ENCODE data around the gene SOST. TPM values are rescaled to one million over a fixed set of nuclear protein-coding genes. Genes with fewer than 3 reads are reported as not detected.
A peak's percentile ranks its signal among the peaks of the same experiment; 100 is the strongest.
"Not testable (repeated sequence)": the region's sequence is repeated elsewhere in the genome, so short reads cannot be mapped to it uniquely, and the experiment has no call there.

The SOST gene
- total RNA-seq, 3 donors from 2014 or later: not detected

- Histone ChIP-seq H3K36me3 (ENCODE audit: low read depth) (no peaks in the 10 kb centered on the region), H3K4me3 (no peak overlapping the region), H3K9me3 (no peaks in the 10 kb centered on the region), H3K4me1 (ENCODE audit: low read depth) (no peaks in the 10 kb centered on the region)
- TF ChIP-seq CTCF (IDR thresholded peaks at IDR 0.05): no peak
- intact Hi-C loops (cut with DNase I, micrococcal nuclease): no loop called here
- DNase-seq: no peak
- ATAC-seq: no peak
These were observed 42.1 kb upstream of the SOST start for GRCh38 chr17:43800736-43801135.

- Histone ChIP-seq H3K4me3 (no peak overlapping the region), H3K36me3 (ENCODE audit: low read depth) (no peaks in the 10 kb centered on the region), H3K4me1 (ENCODE audit: low read depth) (no peaks in the 10 kb centered on the region), H3K9me3 (no peaks in the 10 kb centered on the region)
- no peak for TF ChIP-seq CTCF (IDR thresholded peaks at IDR 0.05)
- DNase-seq (no peak), ATAC-seq (no peak)
- intact Hi-C loops (cut with DNase I, micrococcal nuclease): no loop called here
These were observed 40.5 kb upstream of the SOST start for GRCh38 chr17:43799047-43799446.

GRCh38 chr17:43798024-43798423, 39.4 kb upstream of the SOST start:
- H3K9me3 ChIP-seq; H3K36me3 ChIP-seq (ENCODE audit: low read depth); H3K4me1 ChIP-seq (ENCODE audit: low read depth); H3K4me3 ChIP-seq; intact Hi-C loops (cut with DNase I, micrococcal nuclease); ATAC-seq: not testable (repeated sequence)
- DNase-seq: peak in 2 of 3 donors; percentile 53 to 69

GRCh38 chr17:43792668-43793067, 34.1 kb upstream of the SOST start:
- H3K4me1 ChIP-seq (ENCODE audit: low read depth); H3K4me3 ChIP-seq; H3K9me3 ChIP-seq; ATAC-seq; intact Hi-C loops (cut with DNase I, micrococcal nuclease); DNase-seq; H3K36me3 ChIP-seq (ENCODE audit: low read depth): not testable (repeated sequence)

- ATAC-seq (peak; percentile 100), DNase-seq (peak in 1 of 3 donors; percentile 78)
- intact Hi-C loops (cut with DNase I, micrococcal nuclease): no loop called here
- Histone ChIP-seq H3K4me1 (ENCODE audit: low read depth) (peaks cover 3% of the 10 kb centered on the region), H3K4me3 (no peak overlapping the region), H3K9me3 (no peaks in the 10 kb centered on the region), H3K36me3 (ENCODE audit: low read depth) (no peaks in the 10 kb centered on the region)
- TF ChIP-seq CTCF (IDR thresholded peaks at IDR 0.05): no peak
These were observed 33.0 kb upstream of the SOST start for GRCh38 chr17:43791589-43791988.

GRCh38 chr17:43790311-43790940, 31.8 kb upstream of the SOST start:
- DNase-seq (peak in 1 of 3 donors; percentile 17), ATAC-seq (peak; percentile 64)
- intact Hi-C loops (cut with DNase I, micrococcal nuclease): no loop called here
- Histone ChIP-seq H3K36me3 (ENCODE audit: low read depth) (no peaks in the 10 kb centered on the region), H3K4me1 (ENCODE audit: low read depth) (peaks cover 3% of the 10 kb centered on the region), H3K4me3 (no peak overlapping the region), H3K9me3 (no peaks in the 10 kb centered on the region)
- no peak for TF ChIP-seq CTCF (IDR thresholded peaks at IDR 0.05)

GRCh38 chr17:43789482-43789881, 30.9 kb upstream of the SOST start:
- DNase-seq (no peak), ATAC-seq (no peak)
- TF ChIP-seq CTCF (IDR thresholded peaks at IDR 0.05): no peak
- Histone ChIP-seq H3K4me3 (no peak overlapping the region), H3K4me1 (ENCODE audit: low read depth) (peaks cover 3% of the 10 kb centered on the region), H3K9me3 (no peaks in the 10 kb centered on the region), H3K36me3 (ENCODE audit: low read depth) (no peaks in the 10 kb centered on the region)
- intact Hi-C loops (cut with DNase I, micrococcal nuclease): no loop called here
